T-helper 9 cell (primary cell): ENCODE data around the gene LLGL2.

Experiments used
- DNase-seq: peaks from one replicate; pipeline ENCODE4 v3.0.0-alpha.2; 2020

Gene LLGL2

GRCh38 chr17:75493476-75494129, 31.9 kb upstream of the LLGL2 start:
- no peak for DNase-seq

GRCh38 chr17:75494326-75494877, 31.1 kb upstream of the LLGL2 start:
- no peak for DNase-seq

GRCh38 chr17:75496005-75496404, 29.5 kb upstream of the LLGL2 start:
- DNase-seq = no peak

- no peak for DNase-seq
Measured at GRCh38 chr17:75498039-75498725, 27.3 kb upstream of the LLGL2 start.

GRCh38 chr17:75498726-75499213, 26.7 kb upstream of the LLGL2 start:
- no peak for DNase-seq

GRCh38 chr17:75499313-75500022, 26.0 kb upstream of the LLGL2 start:
- DNase-seq = no peak

GRCh38 chr17:75500419-75501216, 24.9 kb upstream of the LLGL2 start:
- no peak for DNase-seq

GRCh38 chr17:75501378-75502071, 24.0 kb upstream of the LLGL2 start:
- DNase-seq = no peak

- no peak for DNase-seq
Measured at GRCh38 chr17:75502072-75502720, 23.3 kb upstream of the LLGL2 start.

GRCh38 chr17:75502721-75503329, 22.7 kb upstream of the LLGL2 start:
- no peak for DNase-seq

- no peak for DNase-seq
Measured at GRCh38 chr17:75503337-75503950, 22.1 kb upstream of the LLGL2 start.

- no peak for DNase-seq
Measured at GRCh38 chr17:75503976-75504346, 21.5 kb upstream of the LLGL2 start.

- no peak for DNase-seq
Measured at GRCh38 chr17:75504347-75505151, 20.9 kb upstream of the LLGL2 start.

GRCh38 chr17:75505152-75505409, 20.4 kb upstream of the LLGL2 start:
- DNase-seq = no peak

GRCh38 chr17:75505640-75506039, 19.9 kb upstream of the LLGL2 start:
- DNase-seq = no peak

- DNase-seq = no peak
Measured at GRCh38 chr17:75506134-75506533, 19.4 kb upstream of the LLGL2 start.

GRCh38 chr17:75506888-75507287, 18.6 kb upstream of the LLGL2 start:
- DNase-seq = no peak

GRCh38 chr17:75507733-75508719, 17.5 kb upstream of the LLGL2 start:
- DNase-seq = no peak

GRCh38 chr17:75508931-75509361, 16.6 kb upstream of the LLGL2 start:
- no peak for DNase-seq
